ENCODE data around the gene GPR179.

The GPR179 gene

DNA sequence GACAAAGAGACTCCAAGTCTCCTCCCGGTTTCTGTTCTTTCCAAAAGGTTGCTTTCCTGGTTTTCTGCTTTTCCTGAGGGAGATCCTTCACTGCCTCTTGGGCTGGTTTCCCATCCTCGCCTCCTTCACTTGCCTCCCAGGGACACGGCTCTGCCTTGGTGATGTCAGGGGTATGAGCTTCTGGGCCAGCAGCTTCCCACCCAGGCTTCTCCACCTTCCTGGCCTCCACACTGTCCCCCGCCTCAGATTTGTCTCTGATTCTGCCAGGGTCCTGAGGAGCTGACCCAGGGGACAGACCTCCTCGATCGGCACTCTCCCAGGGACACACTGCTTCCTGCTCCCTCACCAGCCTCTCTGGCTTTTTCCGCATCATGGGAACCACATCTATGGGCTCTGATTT is 14.5 kb downstream of the GPR179 start:
- in situ Hi-C loops (cut with HindIII; ENCODE audit: low pct_ligation_motif_present, low sequenced_read_pairs): no loop called here
- peaks cover 4% of the 10 kb centered on the region for H3K27me3 ChIP-seq (replicated peaks)
- TF ChIP-seq, protein P1, sequence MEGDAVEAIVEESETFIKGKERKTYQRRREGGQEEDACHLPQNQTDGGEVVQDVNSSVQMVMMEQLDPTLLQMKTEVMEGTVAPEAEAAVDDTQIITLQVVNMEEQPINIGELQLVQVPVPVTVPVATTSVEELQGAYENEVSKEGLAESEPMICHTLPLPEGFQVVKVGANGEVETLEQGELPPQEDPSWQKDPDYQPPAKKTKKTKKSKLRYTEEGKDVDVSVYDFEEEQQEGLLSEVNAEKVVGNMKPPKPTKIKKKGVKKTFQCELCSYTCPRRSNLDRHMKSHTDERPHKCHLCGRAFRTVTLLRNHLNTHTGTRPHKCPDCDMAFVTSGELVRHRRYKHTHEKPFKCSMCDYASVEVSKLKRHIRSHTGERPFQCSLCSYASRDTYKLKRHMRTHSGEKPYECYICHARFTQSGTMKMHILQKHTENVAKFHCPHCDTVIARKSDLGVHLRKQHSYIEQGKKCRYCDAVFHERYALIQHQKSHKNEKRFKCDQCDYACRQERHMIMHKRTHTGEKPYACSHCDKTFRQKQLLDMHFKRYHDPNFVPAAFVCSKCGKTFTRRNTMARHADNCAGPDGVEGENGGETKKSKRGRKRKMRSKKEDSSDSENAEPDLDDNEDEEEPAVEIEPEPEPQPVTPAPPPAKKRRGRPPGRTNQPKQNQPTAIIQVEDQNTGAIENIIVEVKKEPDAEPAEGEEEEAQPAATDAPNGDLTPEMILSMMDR (IDR thresholded peaks at IDR 0.05; ENCODE audit: low read depth, low read length, missing control alignments): no peak
- no peak overlapping the region for H3K4me3 ChIP-seq (ENCODE audit: low read depth, low read length)
- DNase-seq: no peak
- H3K36me3 ChIP-seq (replicated peaks): no peaks in the 10 kb centered on the region
- no peak overlapping the region for H3K27ac ChIP-seq

DNA sequence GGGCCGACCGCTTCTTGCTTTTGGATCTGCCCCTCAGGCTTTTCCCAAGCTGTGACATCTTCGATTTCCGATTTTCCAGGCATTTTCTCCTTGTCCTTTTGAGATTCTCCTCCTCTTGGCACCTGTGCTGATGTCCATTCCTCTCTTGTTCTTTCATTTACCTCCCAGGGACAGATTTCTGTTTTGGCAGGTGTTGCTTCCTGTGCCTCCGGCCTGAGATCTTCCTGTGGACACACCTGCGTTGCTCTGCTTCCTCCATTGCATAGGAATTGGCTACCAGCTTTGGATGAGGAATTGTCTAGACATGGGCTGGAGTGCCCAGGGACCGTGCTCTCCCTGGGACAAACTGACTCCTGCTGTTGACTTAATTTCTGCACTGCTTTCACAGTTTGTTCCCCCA is 15.1 kb downstream of the GPR179 start:
- in situ Hi-C loops (cut with HindIII; ENCODE audit: low pct_ligation_motif_present, low sequenced_read_pairs): no loop called here
- DNase-seq: no peak
- Histone ChIP-seq H3K4me3 (ENCODE audit: low read depth, low read length) (no peak overlapping the region), H3K27me3 (replicated peaks) (peaks cover 2% of the 10 kb centered on the region), H3K36me3 (replicated peaks) (no peaks in the 10 kb centered on the region), H3K27ac (no peak overlapping the region)
- TF ChIP-seq, protein P1 (IDR thresholded peaks at IDR 0.05; ENCODE audit: low read depth, low read length, missing control alignments): no peak

DNA sequence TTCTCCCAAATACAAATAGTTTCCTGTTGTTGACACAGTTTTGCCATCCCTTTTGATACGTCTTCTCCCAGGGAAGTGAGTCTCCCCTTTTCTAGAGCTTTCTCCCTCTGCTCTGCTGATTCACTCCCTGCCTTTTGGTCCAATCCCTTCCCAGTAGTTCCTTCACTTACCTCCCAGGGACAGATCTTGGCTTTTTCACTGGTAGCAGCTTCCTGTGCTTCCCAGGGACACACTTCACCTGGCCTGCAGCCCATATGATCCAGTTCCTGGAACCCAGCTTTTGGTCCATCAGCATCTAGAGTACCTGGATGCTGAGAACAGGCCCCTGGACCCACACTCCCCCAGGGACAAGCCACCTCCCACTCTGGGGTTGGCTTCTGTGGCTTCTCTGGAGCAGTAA is 15.8 kb downstream of the GPR179 start:
- H3K4me3 ChIP-seq (ENCODE audit: low read depth, low read length): no peak overlapping the region
- H3K27me3 ChIP-seq (replicated peaks): no peaks in the 10 kb centered on the region
- TF ChIP-seq, protein P1 (IDR thresholded peaks at IDR 0.05; ENCODE audit: low read depth, low read length, missing control alignments): no peak
- in situ Hi-C loops (cut with HindIII; ENCODE audit: low pct_ligation_motif_present, low sequenced_read_pairs): no loop called here
- no peak for DNase-seq
- H3K36me3 ChIP-seq (replicated peaks): peaks cover 2% of the 10 kb centered on the region
- no peak overlapping the region for H3K27ac ChIP-seq

DNA sequence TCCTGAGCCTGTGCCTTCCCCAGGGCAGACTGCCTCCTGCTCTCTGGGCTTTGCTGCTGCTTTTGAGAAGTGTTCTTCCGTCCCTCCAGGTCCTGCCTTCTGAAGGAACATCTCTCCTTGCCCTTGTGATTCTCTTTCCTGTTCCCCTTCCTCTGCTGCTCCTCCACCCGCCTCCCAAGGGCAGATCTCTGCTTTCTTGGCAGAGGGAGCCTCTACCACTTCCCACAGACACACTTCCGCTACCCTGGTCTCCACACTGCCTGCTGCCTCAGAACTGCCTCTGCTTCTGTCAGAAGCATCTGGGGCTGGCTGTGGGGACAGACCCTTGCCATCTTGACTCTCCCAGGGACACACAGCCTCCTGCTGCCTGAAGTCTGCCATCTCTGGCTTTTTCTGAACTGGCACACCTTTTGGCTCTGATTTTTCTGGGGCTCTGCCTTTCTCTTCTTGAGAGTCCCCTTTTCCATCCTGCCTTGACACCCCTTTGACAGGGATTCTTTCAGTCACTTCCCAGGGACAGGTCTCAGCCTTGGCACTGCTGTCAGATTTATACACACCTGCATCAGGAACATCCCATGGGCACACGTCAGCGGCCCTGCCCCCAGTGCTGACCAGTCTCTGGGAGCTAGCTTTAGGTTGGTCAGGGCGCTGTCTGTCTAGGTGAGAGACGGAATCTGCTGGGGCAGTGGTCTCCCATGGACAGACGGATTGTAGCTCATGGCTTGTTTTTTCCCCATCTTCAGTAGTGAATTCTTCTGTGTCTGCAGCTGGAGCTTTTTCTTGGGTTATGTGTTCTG is 16.6 kb downstream of the GPR179 start:
- Histone ChIP-seq H3K4me3 (ENCODE audit: low read depth, low read length) (no peak overlapping the region), H3K27me3 (replicated peaks) (no peaks in the 10 kb centered on the region), H3K36me3 (replicated peaks) (peaks cover 7% of the 10 kb centered on the region), H3K27ac (no peak overlapping the region)
- TF ChIP-seq, protein P1 (IDR thresholded peaks at IDR 0.05; ENCODE audit: low read depth, low read length, missing control alignments): no peak
- no peak for DNase-seq
- in situ Hi-C loops (cut with HindIII; ENCODE audit: low pct_ligation_motif_present, low sequenced_read_pairs): no loop called here

DNA sequence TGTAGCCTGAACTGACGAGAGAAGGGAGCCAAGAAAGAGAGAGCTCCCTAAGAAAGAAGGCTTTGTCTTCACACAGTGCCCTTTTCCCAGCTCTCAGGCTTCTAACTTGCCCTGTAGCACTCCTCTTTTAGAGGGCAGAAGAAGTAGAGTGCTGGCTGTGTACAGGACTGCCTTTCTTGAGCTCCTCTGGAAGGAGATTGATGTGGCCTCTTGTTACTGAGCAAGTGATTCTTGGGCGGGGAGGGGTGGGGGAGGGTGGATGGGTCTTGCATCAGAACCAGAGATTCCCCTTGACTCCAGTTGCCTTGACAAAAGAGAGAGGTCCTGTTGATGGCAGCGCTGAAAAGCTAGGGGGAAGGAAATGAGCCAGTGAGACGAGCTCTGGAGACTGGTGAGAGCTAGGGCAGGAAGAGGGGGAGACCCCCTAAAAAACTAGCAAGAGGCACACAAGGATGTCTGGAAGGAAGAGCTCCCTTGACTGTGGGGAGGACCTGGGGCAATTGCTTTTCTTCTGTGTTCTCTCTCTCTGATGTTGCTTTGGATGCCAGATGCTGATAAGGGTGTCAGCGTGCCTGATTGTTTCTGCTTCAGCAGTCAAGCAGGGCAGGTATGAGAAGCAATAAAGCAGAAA is 18.4 kb downstream of the GPR179 start:
- no peak for DNase-seq
- no peak overlapping the region for H3K27ac ChIP-seq
- H3K27me3 ChIP-seq (replicated peaks): no peaks in the 10 kb centered on the region
- H3K4me3 ChIP-seq (ENCODE audit: low read depth, low read length): no peak overlapping the region
- H3K36me3 ChIP-seq (replicated peaks): peaks cover 10% of the 10 kb centered on the region
- TF ChIP-seq, protein P1 (IDR thresholded peaks at IDR 0.05; ENCODE audit: low read depth, low read length, missing control alignments): no peak
- in situ Hi-C loops (cut with HindIII; ENCODE audit: low pct_ligation_motif_present, low sequenced_read_pairs): no loop called here
